ENCODE measurements around the gene MGST2.

MGST2 gene

GRCh38 chr4:139643042-139643895 is 22.4 kb upstream of the MGST2 start:
- no peak overlapping the region for H3K9ac ChIP-seq (ENCODE audit: low read depth, low read length, poor library complexity, severe bottlenecking)
- no peak overlapping the region for H3K4me3 ChIP-seq (ENCODE audit: low read length, poor library complexity, severe bottlenecking)
- no peaks in the 10 kb centered on the region for H3K36me3 ChIP-seq (ENCODE audit: insufficient read depth, low read length)
- H3K9me3 ChIP-seq (ENCODE audit: insufficient read depth, low read depth, low read length), result peaks cover 8% of the 10 kb centered on the region; the same call in 1 of the 2 replicates
- H3K9me2 ChIP-seq (replicated peaks; ENCODE audit: low read depth, low read length), result no peaks in the 10 kb centered on the region
- no peak overlapping the region for H2AFZ ChIP-seq (ENCODE audit: low read length)
- H3K4me1 ChIP-seq (ENCODE audit: insufficient read depth, low read length, poor library complexity, severe bottlenecking), result no peaks in the 10 kb centered on the region
- H3K79me2 ChIP-seq (ENCODE audit: insufficient read depth, low read length), result no peaks in the 10 kb centered on the region
- TF ChIP-seq EZH2phosphoT487 (IDR thresholded peaks at IDR 0.05; ENCODE audit: borderline replicate concordance), result no peak
- TF ChIP-seq, protein P1, sequence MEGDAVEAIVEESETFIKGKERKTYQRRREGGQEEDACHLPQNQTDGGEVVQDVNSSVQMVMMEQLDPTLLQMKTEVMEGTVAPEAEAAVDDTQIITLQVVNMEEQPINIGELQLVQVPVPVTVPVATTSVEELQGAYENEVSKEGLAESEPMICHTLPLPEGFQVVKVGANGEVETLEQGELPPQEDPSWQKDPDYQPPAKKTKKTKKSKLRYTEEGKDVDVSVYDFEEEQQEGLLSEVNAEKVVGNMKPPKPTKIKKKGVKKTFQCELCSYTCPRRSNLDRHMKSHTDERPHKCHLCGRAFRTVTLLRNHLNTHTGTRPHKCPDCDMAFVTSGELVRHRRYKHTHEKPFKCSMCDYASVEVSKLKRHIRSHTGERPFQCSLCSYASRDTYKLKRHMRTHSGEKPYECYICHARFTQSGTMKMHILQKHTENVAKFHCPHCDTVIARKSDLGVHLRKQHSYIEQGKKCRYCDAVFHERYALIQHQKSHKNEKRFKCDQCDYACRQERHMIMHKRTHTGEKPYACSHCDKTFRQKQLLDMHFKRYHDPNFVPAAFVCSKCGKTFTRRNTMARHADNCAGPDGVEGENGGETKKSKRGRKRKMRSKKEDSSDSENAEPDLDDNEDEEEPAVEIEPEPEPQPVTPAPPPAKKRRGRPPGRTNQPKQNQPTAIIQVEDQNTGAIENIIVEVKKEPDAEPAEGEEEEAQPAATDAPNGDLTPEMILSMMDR (conservative IDR thresholded peaks at IDR 0.05; ENCODE audit: low read length), result no peak
- H3F3A ChIP-seq (ENCODE audit: low read depth), result no peaks in the 10 kb centered on the region
- H3K4me2 ChIP-seq (ENCODE audit: low read depth, low read length, poor library complexity, severe bottlenecking), result no peak overlapping the region
- H3K27me3 ChIP-seq (ENCODE audit: insufficient read depth, low read length, poor library complexity, severe bottlenecking), result no peaks in the 10 kb centered on the region
- H4K20me1 ChIP-seq (ENCODE audit: insufficient read depth, low read length, poor library complexity, severe bottlenecking), result no peaks in the 10 kb centered on the region

DNA sequence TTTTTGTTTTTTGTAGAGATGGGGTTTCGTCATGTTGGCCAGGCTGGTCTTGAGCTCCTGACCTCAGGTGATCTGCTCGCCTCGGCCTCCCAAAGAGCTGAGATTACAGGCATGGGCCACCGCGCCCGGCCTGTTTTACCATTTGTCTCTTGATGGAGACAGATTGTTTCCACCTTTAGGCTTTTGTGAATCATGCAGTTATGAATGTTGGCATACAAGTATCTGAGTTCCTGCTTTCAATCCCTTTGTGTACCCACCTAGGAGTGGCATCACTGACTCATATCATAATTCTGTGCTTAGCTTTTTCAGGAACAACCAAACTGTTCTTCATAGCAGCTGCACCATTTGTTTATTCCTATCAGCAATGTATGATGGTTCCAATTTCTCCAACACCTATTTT is 20.2 kb upstream of the MGST2 start:
- Histone ChIP-seq H3K27me3 (ENCODE audit: insufficient read depth, low read length, poor library complexity, severe bottlenecking) (no peaks in the 10 kb centered on the region), H3K9me3 (ENCODE audit: insufficient read depth, low read depth, low read length) (no peaks in the 10 kb centered on the region), H3K79me2 (ENCODE audit: insufficient read depth, low read length) (no peaks in the 10 kb centered on the region), H2AFZ (ENCODE audit: low read length) (no peak overlapping the region), H3K9me2 (replicated peaks; ENCODE audit: low read depth, low read length) (no peaks in the 10 kb centered on the region), H3K36me3 (ENCODE audit: insufficient read depth, low read length) (no peaks in the 10 kb centered on the region), H3K9ac (ENCODE audit: low read depth, low read length, poor library complexity, severe bottlenecking) (no peak overlapping the region), H3K4me2 (ENCODE audit: low read depth, low read length, poor library complexity, severe bottlenecking) (no peak overlapping the region), H3F3A (ENCODE audit: low read depth) (no peaks in the 10 kb centered on the region), H4K20me1 (ENCODE audit: insufficient read depth, low read length, poor library complexity, severe bottlenecking) (no peaks in the 10 kb centered on the region), H3K4me3 (ENCODE audit: low read length, poor library complexity, severe bottlenecking) (no peak overlapping the region), H3K4me1 (ENCODE audit: insufficient read depth, low read length, poor library complexity, severe bottlenecking) (no peaks in the 10 kb centered on the region)
- TF ChIP-seq, protein P1 (conservative IDR thresholded peaks at IDR 0.05; ENCODE audit: low read length), result no peak
- TF ChIP-seq EZH2phosphoT487 (IDR thresholded peaks at IDR 0.05; ENCODE audit: borderline replicate concordance), result no peak

DNA sequence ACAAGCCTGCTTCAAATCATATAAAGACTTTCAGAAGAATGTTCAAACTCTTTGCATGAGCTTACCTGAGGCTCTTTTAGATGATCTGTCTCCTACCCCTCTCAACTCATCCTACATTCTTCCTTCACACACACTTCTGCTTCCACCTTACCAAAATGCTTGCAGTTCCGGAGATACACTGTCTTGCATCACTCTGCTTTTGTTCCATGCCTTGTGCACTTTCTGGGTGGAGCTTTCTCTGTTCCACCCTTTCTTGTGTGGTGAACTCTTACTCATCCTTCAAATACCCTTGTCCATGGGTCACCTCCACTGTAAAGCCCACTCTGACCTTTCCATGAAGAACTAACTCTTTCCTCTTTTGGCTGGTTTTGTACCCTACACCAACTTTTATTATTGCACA is 18.4 kb upstream of the MGST2 start:
- no peaks in the 10 kb centered on the region for H3K9me2 ChIP-seq (replicated peaks; ENCODE audit: low read depth, low read length)
- no peak overlapping the region for H3K4me2 ChIP-seq (ENCODE audit: low read depth, low read length, poor library complexity, severe bottlenecking)
- H3K36me3 ChIP-seq (ENCODE audit: insufficient read depth, low read length), result no peaks in the 10 kb centered on the region
- H3K27me3 ChIP-seq (ENCODE audit: insufficient read depth, low read length, poor library complexity, severe bottlenecking), result no peaks in the 10 kb centered on the region
- TF ChIP-seq, protein P1 (conservative IDR thresholded peaks at IDR 0.05; ENCODE audit: low read length), result no peak
- no peak for TF ChIP-seq EZH2phosphoT487 (IDR thresholded peaks at IDR 0.05; ENCODE audit: borderline replicate concordance)
- no peaks in the 10 kb centered on the region for H4K20me1 ChIP-seq (ENCODE audit: insufficient read depth, low read length, poor library complexity, severe bottlenecking)
- no peaks in the 10 kb centered on the region for H3K9me3 ChIP-seq (ENCODE audit: insufficient read depth, low read depth, low read length)
- H3F3A ChIP-seq (ENCODE audit: low read depth), result no peaks in the 10 kb centered on the region
- no peak overlapping the region for H2AFZ ChIP-seq (ENCODE audit: low read length)
- peaks cover 4% of the 10 kb centered on the region for H3K4me1 ChIP-seq (ENCODE audit: insufficient read depth, low read length, poor library complexity, severe bottlenecking)
- H3K9ac ChIP-seq (ENCODE audit: low read depth, low read length, poor library complexity, severe bottlenecking), result no peak overlapping the region
- no peak overlapping the region for H3K4me3 ChIP-seq (ENCODE audit: low read length, poor library complexity, severe bottlenecking)
- no peaks in the 10 kb centered on the region for H3K79me2 ChIP-seq (ENCODE audit: insufficient read depth, low read length)
